HG03460 (cell line): ENCODE measurements around the gene FNTB.
A peak's percentile ranks its signal among the peaks of the same experiment; 100 is the strongest.

Experiments
- ATAC-seq: cut with Tn5 transposase; IDR thresholded peaks from one replicate; pipeline ENCODE4 v1.9.1; 2021; ENCODE audit not compliant: unreplicated experiment

FNTB gene

DNA sequence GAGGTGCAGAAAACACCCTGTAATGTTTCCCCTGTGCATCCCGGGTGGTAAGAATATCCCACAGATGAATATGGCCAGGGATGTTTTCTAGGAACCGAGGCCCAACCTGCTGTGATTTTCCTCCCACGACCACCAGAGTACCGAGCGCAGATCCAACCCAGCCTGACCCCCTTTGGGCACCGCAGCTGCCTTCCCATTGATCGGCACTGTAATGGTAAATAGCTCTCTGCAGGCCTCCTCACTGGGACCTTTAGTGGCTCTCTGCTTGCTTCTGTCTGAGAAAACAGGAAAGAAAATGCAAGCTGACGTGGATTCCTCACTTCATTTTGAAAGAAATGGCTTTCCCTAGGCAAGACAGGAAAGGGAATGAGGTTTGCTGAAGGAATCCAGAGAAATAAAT, 12.1 kb upstream of the FNTB start:
- ATAC-seq, result no peak

GRCh38 chr14:64979336-64980074, 7.2 kb upstream of the FNTB start:
- no peak for ATAC-seq

DNA sequence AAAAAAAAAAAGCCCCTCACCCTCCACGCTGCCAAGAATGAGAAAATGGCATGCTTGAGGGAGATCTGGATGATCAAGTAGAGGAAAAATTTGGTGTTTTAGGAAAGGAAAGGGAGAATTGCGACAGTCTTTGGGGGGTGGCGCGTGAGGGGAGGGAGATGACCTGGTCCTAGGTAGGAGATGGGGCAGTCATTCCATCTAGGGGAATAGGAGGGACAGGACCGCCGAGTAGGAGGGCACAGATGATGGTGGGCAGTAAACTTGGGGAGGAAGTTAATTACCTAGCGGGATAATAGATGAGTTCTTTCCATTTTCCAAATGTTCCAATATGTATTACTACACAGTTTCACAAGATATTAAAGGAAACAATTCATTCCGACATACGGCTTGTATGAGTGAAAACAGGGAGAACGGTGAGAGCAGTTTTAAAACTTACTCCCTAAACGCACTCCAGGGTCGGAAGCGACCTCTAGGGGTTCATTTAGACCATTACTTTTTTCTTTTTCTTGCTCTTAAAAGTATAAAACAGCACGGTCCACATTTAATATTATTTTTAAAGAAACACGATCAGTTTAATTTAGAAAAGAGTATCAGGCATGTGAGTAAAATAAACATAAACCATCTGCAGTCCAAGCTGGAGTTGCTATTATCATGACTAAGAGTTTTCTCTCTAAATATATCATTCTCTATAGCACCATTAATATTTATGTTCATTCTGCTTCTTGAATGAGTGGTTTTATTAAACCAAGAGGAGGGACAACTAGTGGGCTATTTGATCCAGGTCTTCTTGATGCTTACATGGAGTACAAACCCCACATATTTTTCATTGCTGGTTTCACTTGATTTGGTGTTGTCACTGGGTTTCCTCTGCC, 3.0 kb upstream of the FNTB start:
- ATAC-seq, result no peak

- peak; percentile 3 for ATAC-seq
These were observed 708 bp downstream of the FNTB start for GRCh38 chr14:64987438-64987767.

DNA sequence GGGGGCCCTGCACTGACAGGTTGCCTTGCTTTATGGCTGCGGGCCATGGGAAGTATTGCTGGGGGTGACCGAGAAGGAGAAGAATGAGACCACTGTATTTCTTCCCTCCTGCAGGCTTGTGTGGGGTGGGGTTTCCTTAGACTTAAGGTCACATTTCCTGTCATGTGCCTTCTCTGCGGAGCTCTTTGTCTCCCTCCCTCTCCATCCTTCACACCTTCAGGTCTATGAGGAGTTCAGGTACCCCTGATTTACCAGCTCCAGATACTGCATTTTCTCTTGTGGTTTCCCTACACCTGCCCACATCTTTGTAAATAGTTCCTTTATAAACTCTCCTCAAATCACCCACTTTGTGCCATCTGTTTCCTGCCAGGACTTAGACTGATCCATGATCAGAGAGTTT, 3.6 kb downstream of the FNTB start:
- no peak for ATAC-seq

DNA sequence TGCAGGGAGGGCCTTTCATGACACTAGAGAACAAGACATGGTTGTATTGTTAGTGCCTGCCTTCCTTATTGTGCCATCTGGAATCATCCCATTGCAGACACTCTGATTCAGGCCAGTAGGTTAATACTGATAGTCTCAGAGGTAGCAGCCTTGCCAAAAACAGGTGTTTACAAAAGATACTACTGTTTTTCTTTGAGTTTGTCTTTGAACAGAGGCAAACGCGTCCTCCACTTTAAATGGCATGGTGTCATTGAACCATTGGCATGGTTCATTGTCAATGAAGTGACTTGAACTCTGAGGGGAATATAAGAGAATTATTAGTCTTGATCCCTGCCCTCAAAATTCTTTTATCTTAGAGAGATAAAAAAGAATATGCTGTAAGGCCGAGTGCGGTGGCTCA, 4.2 kb downstream of the FNTB start:
- ATAC-seq, result no peak

GRCh38 chr14:64992328-64992885, 5.7 kb downstream of the FNTB start:
- no peak for ATAC-seq

- ATAC-seq, result no peak
These were observed 6.7 kb downstream of the FNTB start for GRCh38 chr14:64993266-64993930.

- no peak for ATAC-seq
These were observed 7.8 kb downstream of the FNTB start for GRCh38 chr14:64994540-64994939.

DNA sequence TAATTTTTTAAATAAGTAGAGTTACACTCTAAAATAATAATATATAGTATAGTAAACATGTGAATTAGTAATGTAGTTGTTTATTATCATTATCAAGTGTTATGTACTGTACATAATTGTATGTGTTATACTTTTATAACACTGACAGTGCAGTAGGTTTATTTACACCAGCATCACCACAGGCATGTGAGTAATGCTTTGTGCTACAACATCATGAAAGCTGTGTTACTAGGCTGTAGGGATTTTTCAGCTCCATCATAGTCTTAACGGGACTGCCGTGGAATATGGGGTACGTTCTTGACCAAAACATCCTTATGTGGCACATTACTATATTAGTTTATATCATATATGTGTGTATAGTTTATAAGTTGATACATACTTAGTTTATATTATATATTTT, 8.6 kb downstream of the FNTB start:
- no peak for ATAC-seq

GRCh38 chr14:64997108-64997794, 10.6 kb downstream of the FNTB start:
- no peak for ATAC-seq

- ATAC-seq, result no peak
These were observed 11.8 kb downstream of the FNTB start for GRCh38 chr14:64998455-64998931.

DNA sequence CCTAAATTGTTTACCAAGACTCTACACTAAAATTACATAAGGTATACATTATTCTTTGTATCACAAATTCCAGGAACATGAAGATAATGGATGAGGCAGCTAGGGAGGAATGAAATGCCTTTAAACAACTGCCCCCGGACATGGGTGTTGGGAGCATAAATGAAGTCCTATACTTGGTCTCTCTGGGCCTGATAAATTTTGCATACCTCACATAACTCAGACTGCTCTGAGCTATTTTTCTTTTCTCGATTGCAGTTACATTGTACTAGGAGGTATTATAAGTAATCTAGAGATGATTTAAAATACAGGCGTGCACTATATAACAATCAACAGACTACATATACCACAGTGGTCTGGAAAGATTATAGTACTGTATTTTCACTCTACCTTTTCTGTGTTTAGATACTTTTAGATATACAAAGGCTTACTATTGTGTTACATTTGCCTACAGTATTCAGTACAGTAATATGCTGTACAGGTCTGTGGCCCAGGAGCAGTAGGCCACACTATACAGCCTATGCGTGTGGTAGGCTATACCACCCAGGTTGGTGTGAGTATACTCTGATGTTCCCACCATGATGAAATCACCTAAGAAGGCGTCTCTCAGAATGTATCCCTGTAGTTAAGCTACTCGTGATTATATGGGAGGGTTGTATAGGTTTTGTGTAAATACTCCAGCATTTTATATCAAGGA, 14.3 kb downstream of the FNTB start:
- ATAC-seq, result no peak

GRCh38 chr14:65001723-65002122, 15.0 kb downstream of the FNTB start:
- ATAC-seq, result no peak

DNA sequence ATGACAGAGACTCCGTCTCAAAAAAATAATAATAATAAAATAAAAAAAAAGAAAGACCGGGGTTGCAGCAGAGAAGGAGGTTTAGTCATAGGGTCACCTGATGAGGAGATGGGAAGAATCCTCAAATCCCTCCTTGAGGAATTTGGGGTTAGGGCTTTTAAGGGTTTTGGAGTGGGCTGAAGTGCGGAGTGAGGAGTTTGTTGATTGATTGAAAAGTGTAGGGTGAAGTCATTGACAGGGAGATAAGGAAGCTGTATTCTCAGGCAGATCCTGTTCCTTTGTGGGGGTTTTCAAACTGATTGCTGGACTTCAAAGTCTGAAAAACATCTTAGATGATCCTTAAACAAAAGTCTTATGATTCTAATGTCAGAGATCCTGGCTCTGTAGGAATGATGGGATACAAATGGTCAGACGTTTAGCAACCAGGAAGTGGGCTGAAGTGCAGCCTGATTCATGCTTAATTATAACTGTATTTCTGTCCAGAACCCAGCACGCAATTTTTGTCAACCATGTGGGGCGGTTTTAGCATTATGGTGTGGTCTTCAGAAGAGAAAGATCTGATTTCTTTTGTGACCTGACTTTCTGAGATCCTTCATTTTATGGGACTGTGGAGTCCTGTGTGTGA, 16.0 kb downstream of the FNTB start:
- ATAC-seq, result no peak

- no peak for ATAC-seq
These were observed 16.7 kb downstream of the FNTB start for GRCh38 chr14:65003394-65003793.

DNA sequence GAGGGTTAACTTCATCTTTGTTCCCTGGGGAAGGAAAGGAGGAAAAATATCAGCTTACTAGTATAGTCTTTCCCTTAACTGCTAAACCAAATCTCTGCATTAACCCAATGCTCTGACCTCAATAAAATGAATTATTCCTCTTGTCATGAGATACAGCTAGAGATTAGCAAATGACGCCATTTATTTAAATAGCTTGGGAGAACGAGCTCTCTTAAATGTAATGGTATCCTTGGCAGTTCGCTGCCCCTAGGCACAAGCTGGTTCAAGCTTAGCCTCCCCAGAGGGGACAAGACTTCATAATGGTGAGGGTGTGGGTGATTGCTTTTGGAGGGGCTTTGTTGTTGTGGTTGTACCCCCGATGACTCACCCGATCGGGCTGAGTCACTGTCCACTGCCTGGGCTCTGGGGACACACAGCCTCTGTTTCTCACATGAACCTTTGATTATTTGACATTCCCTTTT, 19.6 kb downstream of the FNTB start:
- no peak for ATAC-seq

- no peak for ATAC-seq
These were observed 20.5 kb downstream of the FNTB start for GRCh38 chr14:65007202-65007601.

- no peak for ATAC-seq
These were observed 23.7 kb downstream of the FNTB start for GRCh38 chr14:65010211-65010931.
